Measurements from ENCODE around the gene POLG2.

DNA sequence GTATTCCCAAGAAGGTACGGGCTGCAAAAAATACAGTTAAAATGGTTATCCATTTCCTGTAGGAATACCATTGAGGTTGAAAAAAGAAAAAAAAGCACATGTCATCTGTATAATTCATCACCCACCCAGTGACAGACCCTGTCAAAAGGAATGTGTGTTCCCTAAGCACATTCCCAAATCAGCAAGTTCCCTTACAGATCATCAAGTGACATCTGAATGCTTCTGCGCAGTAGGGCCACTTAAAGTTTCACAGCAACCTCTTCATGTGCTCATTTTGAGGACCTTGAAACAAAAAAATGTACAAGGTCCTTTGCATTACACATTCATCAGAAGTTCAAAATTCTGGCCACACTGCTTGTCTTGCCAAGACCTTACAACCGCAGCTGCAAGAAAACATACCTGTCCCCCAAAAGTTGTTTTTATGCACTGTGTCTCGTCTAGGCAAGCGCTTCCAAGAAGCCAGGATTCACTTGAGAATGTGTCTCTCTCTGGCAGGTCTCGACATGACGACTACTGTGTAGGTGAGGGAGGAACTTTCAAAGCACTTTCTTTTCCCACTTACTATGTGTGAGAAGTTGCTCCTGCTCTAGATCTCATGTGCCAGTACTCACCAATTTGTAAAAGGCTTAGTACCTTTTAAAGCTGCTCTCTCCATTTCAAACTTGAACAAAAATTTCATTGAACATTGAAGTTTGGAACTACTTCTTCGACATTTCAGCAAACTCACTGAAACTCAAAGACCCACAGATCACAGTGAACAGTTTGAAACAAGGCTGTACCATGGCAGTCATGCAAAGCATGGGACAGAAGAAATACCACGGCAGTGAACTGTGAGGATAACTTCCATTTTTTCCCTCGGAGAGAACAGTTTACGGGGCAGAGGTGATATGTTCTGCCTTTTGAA lies 4.3 kb upstream of the POLG2 start:
- TF ChIP-seq GATA1 (IDR thresholded peaks at IDR 0.05; ENCODE audit: low read depth, low read length) (no peak), POLR2A (IDR thresholded peaks at IDR 0.05; ENCODE audit: low read length) (no peak)

Data from erythroblast (primary cell).